Tibial nerve (tissue), 3 donors: ENCODE results near the gene PCBP4.

Experiments
- CTCF ChIP-seq, 5 experiments: fragments of 200-600 bp in 3 of 5; fragments of 450-650 bp in 2 of 5; sonication (generic) in 3 of 5; IDR thresholded peaks; one replicate each; pipeline ENCODE4 v1.5.1; 2016 to 2019; ENCODE audit warnings: antibody characterized with exemption in 5 of 5, mild to moderate bottlenecking in 3 of 5, moderate library complexity in 2 of 5
- POLR2A ChIP-seq, 2 donors: fragments of 450-650 bp; IDR thresholded peaks; one replicate each; pipeline ENCODE4 v1.6.1; 2017; ENCODE audit warnings: antibody characterized with exemption in 2 of 2, mild to moderate bottlenecking in 2 of 2, moderate library complexity in 2 of 2

GRCh38 chr3:51937611-51938450 lies 29.4 kb downstream of the PCBP4 start:
- TF ChIP-seq POLR2A (IDR thresholded peaks at IDR 0.05) (no peak), CTCF (IDR thresholded peaks at IDR 0.05) (no peak)
